DOHH2 (cell line): ENCODE measurements around the gene RPL28.
A peak's percentile ranks its signal among the peaks of the same experiment; 100 is the strongest.

Experiments used
- H3F3A ChIP-seq: fragments of 200-600 bp; sonication (generic), shearing (Covaris generic); 2 replicates; pipeline ENCODE4 v1.6.0; 2016; ENCODE audit warnings: antibody characterized with exemption, mild to moderate bottlenecking; ENCODE audit not compliant: control insufficient read depth, insufficient read depth
- H3K27ac ChIP-seq: fragments of 200-600 bp; sonication (generic); 2 replicates; pipeline ENCODE4 v1.5.1; 2014; ENCODE audit warnings: low read depth, mild to moderate bottlenecking, low read length, moderate library complexity
- H3K27me3 ChIP-seq: fragments of 200-600 bp; sonication (generic); 2 replicates; pipeline ENCODE4 v1.6.1; 2014; ENCODE audit warnings: mild to moderate bottlenecking, low read length, mixed read lengths; ENCODE audit not compliant: control insufficient read depth
- H3K36me3 ChIP-seq: fragments of 200-600 bp; sonication (generic); 2 replicates; pipeline ENCODE4 v1.6.1; 2014; ENCODE audit warnings: mild to moderate bottlenecking, low read length, moderate library complexity, mixed read lengths; ENCODE audit not compliant: control insufficient read depth
- H3K4me1 ChIP-seq: fragments of 200-600 bp; sonication (generic); 2 replicates; pipeline ENCODE4 v1.6.1; 2014; ENCODE audit warnings: mild to moderate bottlenecking, low read length, mixed read lengths; ENCODE audit not compliant: control insufficient read depth
- H3K4me2 ChIP-seq: fragments of 200-600 bp; sonication (generic); 2 replicates; pipeline ENCODE4 v1.6.0; 2014; ENCODE audit warnings: mild to moderate bottlenecking, low read length, moderate library complexity
- H3K4me3 ChIP-seq: fragments of 200-600 bp; sonication (generic); 2 replicates; pipeline ENCODE4 v1.5.1; 2014; ENCODE audit warnings: mild to moderate bottlenecking, low read length, mixed read lengths
- H3K79me2 ChIP-seq: fragments of 200-600 bp; sonication (generic); 2 replicates; pipeline ENCODE4 v1.6.1; 2014; ENCODE audit warnings: mild to moderate bottlenecking, low read length, mixed read lengths; ENCODE audit not compliant: control insufficient read depth
- H3K9me2 ChIP-seq: fragments of 200-600 bp; sonication (generic); replicated peaks from 2 replicates; pipeline ENCODE4 v1.6.1; 2014; ENCODE audit warnings: mild to moderate bottlenecking, low read length, mixed read lengths; ENCODE audit not compliant: control insufficient read depth
- H3K9me3 ChIP-seq: fragments of 200-600 bp; sonication (generic); 2 replicates; pipeline ENCODE4 v1.6.1; 2014; ENCODE audit warnings: antibody characterized with exemption, low read length, mixed read lengths; ENCODE audit not compliant: control insufficient read depth, insufficient read depth
- H4K20me1 ChIP-seq: fragments of 200-600 bp; sonication (generic); 2 replicates; pipeline ENCODE4 v1.6.0; 2014; ENCODE audit warnings: low read depth, mild to moderate bottlenecking, antibody characterized with exemption, low read length, moderate library complexity; ENCODE audit not compliant: control insufficient read depth, insufficient read depth
- CTCF ChIP-seq: fragments of 200-600 bp; sonication (generic); IDR thresholded peaks from one replicate; pipeline ENCODE4 v1.5.1; 2014; ENCODE audit warnings: antibody characterized with exemption, mild to moderate bottlenecking, low read depth, low read length; ENCODE audit not compliant: poor library complexity, severe bottlenecking
- EZH2phosphoT487 ChIP-seq: fragments of 200-600 bp; sonication (generic); IDR thresholded peaks from 2 replicates; pipeline ENCODE4 v1.6.1; 2017; ENCODE audit warnings: borderline replicate concordance, mild to moderate bottlenecking, antibody characterized with exemption, low read length, moderate library complexity, mixed read lengths

The RPL28 gene

DNA sequence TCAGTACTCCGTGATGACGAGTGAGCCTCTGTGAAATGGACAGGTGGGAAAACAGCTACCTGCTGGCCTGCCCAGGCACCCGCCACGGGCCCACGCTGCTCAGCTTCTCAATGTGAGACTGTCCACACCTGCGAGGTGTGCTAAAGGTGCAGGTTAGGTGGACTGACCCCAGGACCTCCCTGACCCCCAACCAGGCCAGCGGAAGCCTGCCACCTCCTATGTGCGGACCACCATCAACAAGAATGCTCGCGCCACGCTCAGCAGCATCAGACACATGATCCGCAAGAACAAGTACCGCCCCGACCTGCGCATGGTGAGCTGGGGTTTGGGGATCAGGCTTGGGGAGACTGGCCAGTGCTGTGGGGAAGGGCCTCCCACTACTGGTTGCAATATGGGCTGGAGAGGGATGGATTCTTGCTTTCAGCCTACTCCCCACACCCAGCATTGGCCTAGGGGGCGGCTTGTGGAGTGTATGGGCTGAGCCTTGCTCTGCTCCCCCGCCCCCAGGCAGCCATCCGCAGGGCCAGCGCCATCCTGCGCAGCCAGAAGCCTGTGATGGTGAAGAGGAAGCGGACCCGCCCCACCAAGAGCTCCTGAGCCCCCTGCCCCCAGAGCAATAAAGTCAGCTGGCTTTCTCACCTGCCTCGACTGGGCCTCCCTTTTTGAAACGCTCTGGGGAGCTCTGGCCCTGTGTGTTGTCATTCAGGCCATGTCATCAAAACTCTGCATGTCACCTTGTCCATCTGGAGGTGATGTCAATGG, 2.2 kb downstream of the RPL28 start:
- Histone ChIP-seq H3K4me1 (peaks cover 59% of the 10 kb centered on the region), H3K36me3 (peaks cover 54% of the 10 kb centered on the region), H3K4me3 (peak overlapping the region; percentile 99), H3K27me3 (peaks cover 3% of the 10 kb centered on the region; the same call in 1 of the 2 replicates), H3F3A (peaks cover 71% of the 10 kb centered on the region), H3K27ac (no peak overlapping the region), H3K79me2 (peaks cover 44% of the 10 kb centered on the region), H3K4me2 (peak overlapping the region; percentile 99), H3K9me3 (no peaks in the 10 kb centered on the region), H4K20me1 (peaks cover 36% of the 10 kb centered on the region), H3K9me2 (no peaks in the 10 kb centered on the region)
- no peak for TF ChIP-seq CTCF
- no peak for TF ChIP-seq EZH2phosphoT487

DNA sequence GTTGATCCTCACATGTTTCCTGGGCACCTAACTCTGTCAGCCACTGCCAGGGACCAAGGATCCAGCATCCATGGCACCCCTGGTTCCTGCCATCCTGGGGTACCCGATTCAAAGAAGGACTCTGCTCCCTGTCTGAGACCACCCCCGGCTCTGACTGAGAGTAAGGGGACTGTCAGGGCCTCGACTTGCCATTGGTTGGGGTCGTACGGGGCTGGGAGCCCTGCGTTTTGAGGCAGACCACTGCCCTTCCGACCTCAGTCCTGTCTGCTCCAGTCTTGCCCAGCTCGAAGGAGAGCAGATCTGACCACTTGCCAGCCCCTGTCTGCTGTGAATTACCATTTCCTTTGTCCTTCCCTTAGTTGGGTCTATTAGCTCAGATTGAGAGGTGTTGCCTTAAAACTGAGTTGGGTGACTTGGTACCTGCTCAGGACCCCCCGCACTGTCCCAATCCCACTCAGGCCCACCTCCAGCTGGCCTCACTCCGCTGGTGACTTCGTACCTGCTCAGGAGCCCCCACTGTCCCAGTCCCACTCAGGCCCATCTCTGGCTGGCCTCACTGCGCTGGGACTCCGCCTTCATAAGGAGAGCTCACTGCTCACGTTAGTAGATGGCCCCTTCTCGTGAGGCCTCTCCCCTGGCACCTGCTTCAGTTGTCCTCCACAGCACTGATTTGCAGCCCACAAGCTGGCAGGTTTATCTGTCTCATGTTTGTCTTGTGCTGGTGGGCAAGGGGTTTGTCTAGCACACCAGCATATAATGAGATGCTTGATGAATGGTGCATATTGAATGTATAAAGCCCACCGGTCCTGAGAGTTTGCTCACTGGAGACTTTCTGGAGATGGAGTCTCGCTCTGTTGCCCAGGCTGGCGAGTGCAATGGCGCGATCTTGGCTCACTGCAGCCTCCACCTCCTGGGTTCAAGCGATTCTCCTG, 3.9 kb downstream of the RPL28 start:
- H4K20me1 ChIP-seq, result peaks cover 36% of the 10 kb centered on the region
- TF ChIP-seq EZH2phosphoT487 (no peak), CTCF (no peak)
- peaks cover 70% of the 10 kb centered on the region for H3F3A ChIP-seq
- peaks cover 3% of the 10 kb centered on the region; the same call in 1 of the 2 replicates for H3K27me3 ChIP-seq
- peak overlapping the region; percentile 13; the same call in 1 of the 2 replicates for H3K27ac ChIP-seq
- no peaks in the 10 kb centered on the region for H3K9me2 ChIP-seq
- peaks cover 33% of the 10 kb centered on the region for H3K79me2 ChIP-seq
- H3K4me3 ChIP-seq, result 0 out of 2 replicates have a peak overlapping the region, but pooled peaks have one; percentile 8
- H3K4me2 ChIP-seq, result peak overlapping the region; percentile 99; the same call in 1 of the 2 replicates
- H3K4me1 ChIP-seq, result peaks cover 48% of the 10 kb centered on the region
- no peaks in the 10 kb centered on the region for H3K9me3 ChIP-seq
- peaks cover 49% of the 10 kb centered on the region for H3K36me3 ChIP-seq

DNA sequence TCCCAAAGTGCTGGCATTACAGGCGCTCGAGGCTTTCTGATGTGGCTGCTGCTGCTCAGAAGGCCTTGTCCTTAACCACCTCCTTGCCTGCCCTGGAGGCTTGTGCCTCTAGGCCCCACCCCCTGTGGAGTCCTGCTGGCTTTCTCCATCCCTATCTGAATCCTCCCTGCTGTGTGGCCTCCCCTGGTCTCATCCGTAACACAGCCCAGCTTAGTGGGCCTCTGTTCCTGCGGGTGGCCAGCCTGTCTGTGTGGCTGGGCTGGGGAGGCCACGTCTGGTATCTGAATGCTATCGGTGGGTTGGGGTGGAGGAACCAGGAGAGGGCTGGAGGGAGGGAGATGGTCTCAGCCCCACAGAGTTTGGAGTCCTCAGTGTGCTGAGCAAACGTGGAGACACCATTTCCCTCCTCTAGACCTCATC, 4.7 kb downstream of the RPL28 start:
- Histone ChIP-seq H3K27ac (0 out of 2 replicates have a peak overlapping the region, but pooled peaks have one; percentile 6), H3K36me3 (peaks cover 45% of the 10 kb centered on the region), H3K4me1 (peaks cover 43% of the 10 kb centered on the region), H3K9me2 (no peaks in the 10 kb centered on the region), H4K20me1 (peaks cover 36% of the 10 kb centered on the region), H3K27me3 (peaks cover 3% of the 10 kb centered on the region; the same call in 1 of the 2 replicates), H3K79me2 (peaks cover 29% of the 10 kb centered on the region), H3K4me2 (no peak overlapping the region; the same call in 1 of the 2 replicates), H3K9me3 (no peaks in the 10 kb centered on the region), H3F3A (peaks cover 67% of the 10 kb centered on the region), H3K4me3 (no peak overlapping the region)
- TF ChIP-seq CTCF, result no peak
- TF ChIP-seq EZH2phosphoT487, result no peak
